Thyroid gland (tissue), 4 donors: Measurements from ENCODE around the gene SPDYC. TPM values are rescaled to one million over a fixed set of nuclear protein-coding genes. Genes with fewer than 3 reads are reported as not detected.

Experiments
- DNase-seq, 2 donors: peaks; one replicate each; pipeline ENCODE4 v3.0.0-alpha.2; 2019
- H3K27ac ChIP-seq, 3 donors: fragments of 200-600 bp; sonication (generic); 1 replicate in 2 of 3; 2 replicates in 1 of 3; pipeline ENCODE4 v1.5.1; 2016 to 2019; ENCODE audit warnings: mild to moderate bottlenecking in 1 of 3, moderate library complexity in 1 of 3
- H3K27me3 ChIP-seq: fragments of 200-600 bp; sonication (generic); one replicate; pipeline ENCODE4 v1.5.1; 2019
- H3K36me3 ChIP-seq, 2 donors: fragments of 200-600 bp; sonication (generic); one replicate each; pipeline ENCODE4 v1.5.1; 2016 to 2019
- H3K4me1 ChIP-seq, 2 donors: fragments of 200-600 bp; sonication (generic); one replicate each; pipeline ENCODE4 v1.5.1; 2017 to 2019
- H3K4me3 ChIP-seq, 3 donors: fragments of 200-600 bp; sonication (generic); replicated peaks in 1 of 3; 1 replicate in 2 of 3; 2 replicates in 1 of 3; pipeline ENCODE4 v1.5.1; 2016; ENCODE audit warnings: mild to moderate bottlenecking in 1 of 3
- H3K9me3 ChIP-seq: fragments of 200-600 bp; sonication (generic); one replicate; pipeline ENCODE4 v1.5.1; 2017
- CTCF ChIP-seq, 6 experiments: fragments of 200-600 bp in 3 of 6; fragments of 450-650 bp in 3 of 6; sonication (generic) in 3 of 6; IDR thresholded peaks; one replicate each; pipeline ENCODE4 v1.5.1; 2016 to 2019; ENCODE audit warnings: antibody characterized with exemption in 6 of 6, mild to moderate bottlenecking in 2 of 6, inconsistent platforms in 1 of 6, moderate library complexity in 1 of 6
- POLR2A ChIP-seq, 2 donors: fragments of 450-650 bp; IDR thresholded peaks; one replicate each; pipeline ENCODE4 v1.6.1; 2017; ENCODE audit warnings: antibody characterized with exemption in 2 of 2, mild to moderate bottlenecking in 2 of 2, moderate library complexity in 1 of 2
- WGBS, 2 donors: methylation state at CpG; one replicate each; pipeline ENCODE4 v1.1.5; 2017; 5-methylcytosine and 5-hydroxymethylcytosine counted together
- intact Hi-C: fragments of 100-400 bp; cut with DNase I; formaldehyde crosslinking; loops from one replicate; pipeline ENCODE4 v1.15.1; 2023
- microRNA-seq: library from miRNA; unstranded; fragments of <30 nt; microRNA quantifications from one replicate; pipeline ENCODE4, GENCODE V29; 2016
- small RNA-seq: library from RNA; depleted of rRNA; stranded (forward); fragments of <200 nt; gene quantifications from one replicate; pipeline ENCODE3, GENCODE V24; 2016
- total RNA-seq, 4 donors: library from RNA; depleted of rRNA; stranded (reverse); fragments of >200 nt; gene quantifications; one replicate each; pipeline ENCODE4 v1.2.3, GENCODE V29; 2016

Gene SPDYC
- total RNA-seq, 4 donors from 2014 or later: not detected

- Histone ChIP-seq H3K9me3 (no peaks in the 10 kb centered on the region), H3K36me3 (no peaks in the 10 kb centered on the region), H3K27ac (no peak overlapping the region), H3K4me1 (peaks cover 6 to 9% of the 10 kb centered on the region in 2 donors), H3K27me3 (no peaks in the 10 kb centered on the region), H3K4me3 (no peak overlapping the region)
- DNase-seq: no peak
- intact Hi-C loops: no loop called here
- TF ChIP-seq POLR2A (IDR thresholded peaks at IDR 0.05): no peak
- no peak for TF ChIP-seq CTCF (IDR thresholded peaks at IDR 0.05)
- 95 to 96% methylated on average over 10 of the region's 10 CpGs for WGBS, 2 donors
Observed at GRCh38 chr11:65221026-65221425, 51.0 kb downstream of the SPDYC start.

Small RNA genes within 50 kb of the gene (microRNA-seq; reads per million reads assigned to microRNA genes)
- 1.1 reads per million for gene MIR6751

Small RNA genes within 50 kb of the gene (small RNA-seq; reads per million reads assigned to genes)
- gene HIGD1AP10 (not detected), gene PDCL2P2 (not detected), gene RNU2-23P (not detected)

Other genes with a start within 250 kb of the SPDYC start
- 10 to 100 TPM; 14.8 to 30.1 (median 21.7) TPM for gene PPP2R5B, start 245.5 kb upstream of the SPDYC start, total RNA-seq
- under 1 TPM in 1 of 4 donors, not detected in 3; 0.94 TPM for gene GPHA2, start 234.3 kb upstream of the SPDYC start, total RNA-seq
- gene MAJIN, start 198.1 kb upstream of the SPDYC start, total RNA-seq: under 1 TPM in 1 of 4 donors, not detected in 3; 0.27 TPM
- 1 to 10 TPM; 1.2 to 9.1 (median 2.3) TPM for gene BATF2, start 173.3 kb upstream of the SPDYC start, total RNA-seq
- 100 to 1,000 TPM in 3 of 4 donors, 10 to 100 TPM in 1; 76.6 to 166 (median 119) TPM for gene ARL2, start 156.1 kb upstream of the SPDYC start, total RNA-seq
- gene SNX15, start 142.8 kb upstream of the SPDYC start, total RNA-seq: 10 to 100 TPM; 11.6 to 36.4 (median 19.2) TPM
- gene SAC3D1, start 129.0 kb upstream of the SPDYC start, total RNA-seq: 10 to 100 TPM in 1 of 4 donors, 1 to 10 TPM in 3; 2.1 to 13.1 (median 6.0) TPM
- 10 to 100 TPM in 1 of 4 donors, 1 to 10 TPM in 3; 5.6 to 21.5 (median 6.8) TPM for gene NAALADL1, start 111.7 kb upstream of the SPDYC start, total RNA-seq
- gene CDCA5, start 86.2 kb upstream of the SPDYC start, total RNA-seq: 1 to 10 TPM in 1 of 4 donors, under 1 TPM in 2, not detected in 1; 0.71 to 1.8 (median 0.81) TPM
- 10 to 100 TPM; 28.3 to 74.4 (median 49.3) TPM for gene ZFPL1, start 86.0 kb upstream of the SPDYC start, total RNA-seq
- gene VPS51, start 74.0 kb upstream of the SPDYC start, total RNA-seq: 100 to 1,000 TPM; 222 to 608 (median 469) TPM
- gene TM7SF2, start 58.4 kb upstream of the SPDYC start, total RNA-seq: 10 to 100 TPM; 20.0 to 99.4 (median 53.5) TPM
- 10 to 100 TPM; 17.3 to 38.5 (median 25.9) TPM for gene ZNHIT2, start 52.5 kb upstream of the SPDYC start, total RNA-seq
- 1,000 to 10,000 TPM in 1 of 4 donors, 100 to 1,000 TPM in 3; 524 to 2,189 (median 600) TPM for gene FAU, start 48.1 kb upstream of the SPDYC start, total RNA-seq
- 100 to 1,000 TPM in 2 of 4 donors, 10 to 100 TPM in 2; 70.9 to 112 (median 91.6) TPM for gene MRPL49, start 47.9 kb upstream of the SPDYC start, total RNA-seq
- 100 to 1,000 TPM in 1 of 4 donors, 10 to 100 TPM in 3; 28.8 to 103 (median 69.7) TPM for gene SYVN1, start 35.7 kb upstream of the SPDYC start, total RNA-seq
- 100 to 1,000 TPM; 265 to 519 (median 340) TPM for gene CAPN1, start 11.7 kb downstream of the SPDYC start, total RNA-seq
- 10 to 100 TPM in 2 of 4 donors, 1 to 10 TPM in 2; 7.6 to 11.3 (median 10.4) TPM for gene POLA2, start 91.7 kb downstream of the SPDYC start, total RNA-seq
- 10 to 100 TPM; 20.6 to 35.7 (median 25.2) TPM for gene CDC42EP2, start 144.6 kb downstream of the SPDYC start, total RNA-seq
- gene DPF2, start 163.6 kb downstream of the SPDYC start, total RNA-seq: 10 to 100 TPM; 45.0 to 52.7 (median 48.0) TPM
- under 1 TPM in 1 of 4 donors, not detected in 3; 0.34 TPM for gene TIGD3, start 184.5 kb downstream of the SPDYC start, total RNA-seq
- gene SLC25A45, start 212.4 kb downstream of the SPDYC start, total RNA-seq: 10 to 100 TPM; 13.0 to 28.0 (median 20.9) TPM
- gene FRMD8, start 216.4 kb downstream of the SPDYC start, total RNA-seq: 10 to 100 TPM; 22.5 to 44.9 (median 31.0) TPM